ENCODE data around the gene ANKRD52.

GRCh38 chr12:56274299-56274698 lies 16.1 kb upstream of the ANKRD52 start:
- TF ChIP-seq CTCF (IDR thresholded peaks at IDR 0.05; ENCODE audit: extremely low read depth in 1 of 2, insufficient read depth in 1 of 2, low read depth in 1 of 2, low read length in 2 of 2) (no peak), POLR2A (IDR thresholded peaks at IDR 0.05; ENCODE audit: low read depth, low read length) (no peak), EZH2 (IDR thresholded peaks at IDR 0.05; ENCODE audit: borderline replicate concordance, low read depth, low read length, severe bottlenecking) (no peak), POLR2AphosphoS5 (IDR thresholded peaks at IDR 0.05; ENCODE audit: insufficient read depth, low read depth, low read length) (no peak), MYC (IDR thresholded peaks at IDR 0.05; ENCODE audit: low read depth, low read length) (no peak), GATA2 (IDR thresholded peaks at IDR 0.05; ENCODE audit: insufficient read depth, insufficient read length, low read depth, low read length) (no peak), JUN (IDR thresholded peaks at IDR 0.05; ENCODE audit: borderline replicate concordance, insufficient read depth, insufficient read length, low read depth) (no peak), MAX (IDR thresholded peaks at IDR 0.05; ENCODE audit: insufficient read depth, insufficient read length) (no peak), FOS (IDR thresholded peaks at IDR 0.05; ENCODE audit: borderline replicate concordance, insufficient read depth, low read length) (no peak)
